ENCODE results near the gene CCDC93. TPM values are rescaled to one million over a fixed set of nuclear protein-coding genes. Genes with fewer than 3 reads are reported as not detected.

Gene CCDC93
- total RNA-seq, 6 experiments from 2014 or later: 13.4 to 17.2 (median 14.4) TPM

DNA sequence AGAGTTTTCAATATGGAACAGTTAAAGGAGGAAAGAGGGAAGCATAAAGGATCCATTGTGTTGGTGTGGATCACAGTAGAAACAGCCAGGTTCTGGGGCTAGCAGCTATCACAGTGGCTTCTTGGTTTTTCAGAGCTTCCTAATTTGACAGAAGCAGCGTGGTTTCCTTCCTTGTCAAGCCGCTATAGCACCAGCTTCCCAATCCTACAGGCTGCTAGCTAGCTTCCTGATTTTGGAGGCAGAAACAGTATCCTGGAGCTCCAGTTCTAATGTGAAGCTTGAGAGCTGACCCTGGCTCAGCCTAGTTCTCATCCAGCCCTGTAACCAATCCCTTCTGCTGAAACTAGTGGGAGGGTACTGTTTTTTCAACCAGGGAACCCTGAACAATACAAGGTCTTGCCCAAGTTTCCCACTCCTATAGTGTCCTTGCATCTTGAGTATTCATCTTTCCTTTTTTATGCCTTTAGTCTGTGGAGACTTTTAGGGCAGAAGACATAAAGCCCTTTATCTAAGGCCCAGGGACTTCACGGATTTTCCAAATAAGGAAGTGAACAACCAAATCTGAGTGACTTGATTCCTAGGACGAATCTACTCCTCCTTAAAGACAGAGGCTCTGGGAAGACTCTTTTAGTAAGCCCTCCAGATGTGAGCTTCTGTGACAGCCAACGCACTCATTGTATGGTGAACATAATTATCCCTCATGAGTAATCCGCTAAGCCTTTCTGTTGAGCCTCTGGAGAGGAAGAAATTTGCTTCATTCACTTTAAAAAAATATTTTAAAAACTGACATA is 33.8 kb downstream of the CCDC93 start:
- Mint-ChIP-seq H3K36me3 (ENCODE audit: low read depth) (peaks cover 25% of the 10 kb centered on the region), H3K27me3 (ENCODE audit: insufficient read depth) (peaks cover under 1% of the 10 kb centered on the region), H3K4me1 (ENCODE audit: low read depth) (peaks cover 92% of the 10 kb centered on the region), H3K9me3 (no peaks in the 10 kb centered on the region), H3K27ac (peak overlapping the region; percentile 97), H3K4me3 (peak overlapping the region; percentile 56)
- DNase-seq: peak; percentile 73
- TF ChIP-seq, protein P1, sequence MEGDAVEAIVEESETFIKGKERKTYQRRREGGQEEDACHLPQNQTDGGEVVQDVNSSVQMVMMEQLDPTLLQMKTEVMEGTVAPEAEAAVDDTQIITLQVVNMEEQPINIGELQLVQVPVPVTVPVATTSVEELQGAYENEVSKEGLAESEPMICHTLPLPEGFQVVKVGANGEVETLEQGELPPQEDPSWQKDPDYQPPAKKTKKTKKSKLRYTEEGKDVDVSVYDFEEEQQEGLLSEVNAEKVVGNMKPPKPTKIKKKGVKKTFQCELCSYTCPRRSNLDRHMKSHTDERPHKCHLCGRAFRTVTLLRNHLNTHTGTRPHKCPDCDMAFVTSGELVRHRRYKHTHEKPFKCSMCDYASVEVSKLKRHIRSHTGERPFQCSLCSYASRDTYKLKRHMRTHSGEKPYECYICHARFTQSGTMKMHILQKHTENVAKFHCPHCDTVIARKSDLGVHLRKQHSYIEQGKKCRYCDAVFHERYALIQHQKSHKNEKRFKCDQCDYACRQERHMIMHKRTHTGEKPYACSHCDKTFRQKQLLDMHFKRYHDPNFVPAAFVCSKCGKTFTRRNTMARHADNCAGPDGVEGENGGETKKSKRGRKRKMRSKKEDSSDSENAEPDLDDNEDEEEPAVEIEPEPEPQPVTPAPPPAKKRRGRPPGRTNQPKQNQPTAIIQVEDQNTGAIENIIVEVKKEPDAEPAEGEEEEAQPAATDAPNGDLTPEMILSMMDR (IDR thresholded peaks at IDR 0.05): no peak

GRCh38 chr2:117977696-117978095 is 36.2 kb downstream of the CCDC93 start:
- no peaks in the 10 kb centered on the region for H3K9me3 Mint-ChIP-seq
- no peak for DNase-seq
- no peak overlapping the region for H3K4me3 Mint-ChIP-seq
- peaks cover 39% of the 10 kb centered on the region for H3K36me3 Mint-ChIP-seq (ENCODE audit: low read depth)
- peaks cover 85% of the 10 kb centered on the region for H3K4me1 Mint-ChIP-seq (ENCODE audit: low read depth)
- TF ChIP-seq, protein P1 (IDR thresholded peaks at IDR 0.05): no peak
- H3K27ac Mint-ChIP-seq: peak overlapping the region; percentile 41
- no peaks in the 10 kb centered on the region; the same call in 1 of the 2 replicates for H3K27me3 Mint-ChIP-seq (ENCODE audit: insufficient read depth)

DNA sequence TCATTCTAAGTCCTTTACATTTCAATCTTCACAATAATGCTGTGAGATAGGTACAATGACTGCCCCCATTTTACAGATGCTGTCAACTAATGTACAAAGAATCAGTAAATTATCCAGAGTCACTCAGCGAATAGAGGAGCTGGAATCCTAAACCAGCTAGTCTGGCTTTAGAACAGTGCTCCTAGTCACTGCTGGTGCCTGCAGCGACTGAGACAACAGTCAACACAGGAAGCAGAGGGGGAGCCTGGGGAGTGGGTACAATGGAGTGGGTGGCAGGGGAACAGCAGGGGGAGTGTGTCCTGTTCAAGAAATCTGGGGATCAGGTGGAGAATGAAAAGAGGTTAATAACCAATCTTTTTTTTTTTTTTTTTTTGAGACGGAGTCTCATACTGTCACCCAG is 37.3 kb downstream of the CCDC93 start:
- Mint-ChIP-seq H3K27ac (no peak overlapping the region), H3K36me3 (ENCODE audit: low read depth) (peaks cover 38% of the 10 kb centered on the region), H3K4me1 (ENCODE audit: low read depth) (peaks cover 82% of the 10 kb centered on the region), H3K9me3 (no peaks in the 10 kb centered on the region), H3K27me3 (ENCODE audit: insufficient read depth) (no peaks in the 10 kb centered on the region; the same call in 1 of the 2 replicates), H3K4me3 (no peak overlapping the region)
- DNase-seq: no peak
- TF ChIP-seq, protein P1 (IDR thresholded peaks at IDR 0.05): no peak

GRCh38 chr2:117973498-117974082 is 40.3 kb downstream of the CCDC93 start:
- Mint-ChIP-seq H3K4me1 (ENCODE audit: low read depth) (peaks cover 60% of the 10 kb centered on the region), H3K27me3 (ENCODE audit: insufficient read depth) (no peaks in the 10 kb centered on the region; the same call in 1 of the 2 replicates), H3K27ac (no peak overlapping the region), H3K36me3 (ENCODE audit: low read depth) (peaks cover 42% of the 10 kb centered on the region), H3K9me3 (no peaks in the 10 kb centered on the region), H3K4me3 (no peak overlapping the region)
- TF ChIP-seq, protein P1 (IDR thresholded peaks at IDR 0.05): no peak
- no peak for DNase-seq

DNA sequence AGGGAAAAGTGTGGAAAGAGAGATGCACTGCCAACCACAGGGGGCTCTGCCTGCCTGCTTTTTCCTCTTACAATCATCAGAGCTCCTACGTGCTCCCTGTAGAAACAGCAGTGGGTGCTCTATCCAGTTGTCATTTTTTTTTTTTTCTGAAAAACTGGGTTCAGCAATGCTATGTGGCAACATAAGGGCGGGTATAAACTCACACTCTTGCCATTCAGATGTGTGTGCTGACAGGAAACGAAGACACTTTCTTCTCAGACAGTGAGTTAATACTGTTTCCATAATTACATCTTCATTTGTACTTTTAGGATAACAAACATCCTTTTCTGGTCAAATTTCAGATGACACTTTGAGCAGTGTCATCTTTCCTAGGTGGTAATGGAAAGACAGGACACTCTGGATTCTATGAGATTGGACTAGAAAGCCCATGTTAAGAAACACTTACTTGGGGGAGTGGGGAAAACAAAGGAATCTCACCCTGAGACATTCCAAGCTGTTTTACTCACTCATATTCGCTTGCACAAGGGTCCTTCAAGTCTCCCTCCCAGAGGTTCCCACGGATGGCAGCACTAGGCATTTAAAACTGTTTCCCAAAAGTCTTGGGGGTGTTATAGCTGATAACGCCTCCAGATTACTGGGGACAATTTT is 41.3 kb downstream of the CCDC93 start:
- TF ChIP-seq, protein P1 (IDR thresholded peaks at IDR 0.05): no peak
- no peak for DNase-seq
- no peak overlapping the region for H3K4me3 Mint-ChIP-seq
- H3K27ac Mint-ChIP-seq: peak overlapping the region; percentile 71; the same call in 1 of the 2 replicates
- no peaks in the 10 kb centered on the region; the same call in 1 of the 2 replicates for H3K27me3 Mint-ChIP-seq (ENCODE audit: insufficient read depth)
- no peaks in the 10 kb centered on the region for H3K9me3 Mint-ChIP-seq
- H3K4me1 Mint-ChIP-seq (ENCODE audit: low read depth): peaks cover 52% of the 10 kb centered on the region
- H3K36me3 Mint-ChIP-seq (ENCODE audit: low read depth): peaks cover 46% of the 10 kb centered on the region

Measured in HFFc6 (cell line).